ENCODE measurements around the gene PPP3R1. TPM values are rescaled to one million over a fixed set of nuclear protein-coding genes. Genes with fewer than 3 reads are reported as not detected.

Gene PPP3R1
- total RNA-seq, 1 experiment from 2014 or later: 74.2 TPM

- Histone ChIP-seq H3K4ac (ENCODE audit: low read depth, low read length) (no peak overlapping the region), H3K4me1 (ENCODE audit: insufficient read depth, low read length) (no peaks in the 10 kb centered on the region), H2BK120ac (ENCODE audit: low read depth, low read length, poor library complexity, severe bottlenecking) (no peak overlapping the region), H3K56ac (ENCODE audit: insufficient read length, low read depth, low read length) (no peak overlapping the region), H4K91ac (ENCODE audit: insufficient read length, low read depth, low read length) (no peak overlapping the region), H4K5ac (ENCODE audit: insufficient read length, low read depth, low read length) (no peak overlapping the region), H3K27ac (ENCODE audit: insufficient read length, low read depth, low read length) (no peak overlapping the region), H2BK15ac (ENCODE audit: low read depth, low read length) (no peak overlapping the region), H3K79me1 (ENCODE audit: insufficient read depth, low read depth, low read length, poor library complexity, severe bottlenecking) (no peaks in the 10 kb centered on the region), H3K79me2 (ENCODE audit: insufficient read depth, low read length) (no peaks in the 10 kb centered on the region), H3K23me2 (ENCODE audit: insufficient read length, low read depth, low read length, poor library complexity, severe bottlenecking) (no peaks in the 10 kb centered on the region), H3K9me3 (ENCODE audit: control insufficient read depth, low read depth, low read length) (no peaks in the 10 kb centered on the region), H3K4me2 (ENCODE audit: insufficient read depth, insufficient read length, low read length) (no peak overlapping the region), H4K20me1 (ENCODE audit: control insufficient read depth, insufficient read depth, insufficient read length) (no peaks in the 10 kb centered on the region), H2AK5ac (ENCODE audit: insufficient read length, low read length) (no peak overlapping the region), H2AFZ (ENCODE audit: low read length) (no peak overlapping the region), H3T11ph (ENCODE audit: low read length) (no peak overlapping the region), H3K14ac (ENCODE audit: insufficient read depth, low read length) (no peak overlapping the region), H3K9ac (ENCODE audit: extremely low read depth, insufficient read length, low read length) (no peak overlapping the region), H4K8ac (replicated peaks; ENCODE audit: insufficient read length, low read depth, low read length) (no peak overlapping the region), H2BK20ac (ENCODE audit: low read depth, low read length, poor library complexity, severe bottlenecking) (no peak overlapping the region), H3K27me3 (ENCODE audit: insufficient read depth, low read length) (no peaks in the 10 kb centered on the region), H3K18ac (ENCODE audit: insufficient read length, low read depth, low read length) (no peak overlapping the region), H2BK5ac (ENCODE audit: insufficient read length, low read length) (no peak overlapping the region), H3K23ac (ENCODE audit: insufficient read length, low read depth, low read length) (no peak overlapping the region), H2BK12ac (ENCODE audit: insufficient read length, low read depth, low read length) (no peak overlapping the region)
- H3K36me3 Mint-ChIP-seq (ENCODE audit: insufficient read depth in 1 of 3, low read depth in 3 of 3): no peaks in the 10 kb centered on the region
- no CpG with 5 or more reads among the region's 1 CpG for WGBS (ENCODE audit: extremely low coverage, insufficient read length, low lambda C conversion rate)
- H3K9me3 Mint-ChIP-seq: no peaks in the 10 kb centered on the region
- no peak overlapping the region for H3K27ac Mint-ChIP-seq
- H3K27me3 Mint-ChIP-seq (ENCODE audit: low read depth): peaks cover 4% of the 10 kb centered on the region; the same call in 1 of the 2 replicates
- H3K4me3 Mint-ChIP-seq: no peak overlapping the region
- TF ChIP-seq CTCF (conservative IDR thresholded peaks at IDR 0.05): no peak
- no peak for DNase-seq
- H3K4me1 Mint-ChIP-seq: no peaks in the 10 kb centered on the region
Observed at GRCh38 chr2:68280348-68280747, 28.0 kb upstream of the PPP3R1 start.

All from H9 (cell line).